Activated gamma-delta T cell treated with anti-CD3 and anti-CD28 coated beads, Interleukin-2, amount 50 U/mL, for 16 hours (primary cell): ENCODE results near the gene PICALM.
"Not testable (repeated sequence)": the region's sequence is repeated elsewhere in the genome, so short reads cannot be mapped to it uniquely, and the experiment has no call there.

Experiments
- DNase-seq: peaks from one replicate; pipeline ENCODE4 v3.0.0-alpha.2; 2020; ENCODE audit warnings: low read depth

PICALM gene

GRCh38 chr11:85974122-85974521, 94.8 kb downstream of the PICALM start:
- no peak for DNase-seq

DNA sequence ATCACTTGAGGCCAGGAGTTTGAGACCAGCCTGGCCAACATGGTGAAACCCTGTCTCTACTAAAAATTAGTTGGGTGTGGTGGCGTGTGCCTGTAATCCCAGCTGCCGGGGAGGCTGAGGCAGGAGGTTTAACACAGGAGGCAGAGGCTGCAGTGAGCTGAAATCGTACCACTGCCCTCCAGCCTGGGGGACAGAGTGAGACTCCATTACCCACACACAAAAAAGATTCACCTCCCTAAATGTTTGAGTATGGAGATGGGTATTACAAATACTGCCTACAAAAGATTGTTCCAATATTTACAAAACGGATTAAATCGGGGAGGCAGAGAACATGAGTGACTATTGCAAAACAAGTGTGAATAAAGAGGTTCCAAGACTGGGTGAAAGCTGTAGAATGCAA, 98.3 kb downstream of the PICALM start:
- DNase-seq, result no peak

GRCh38 chr11:85967457-85967856, 101.4 kb downstream of the PICALM start:
- DNase-seq, result no peak

GRCh38 chr11:85965202-85965601, 103.7 kb downstream of the PICALM start:
- DNase-seq, result no peak

DNA sequence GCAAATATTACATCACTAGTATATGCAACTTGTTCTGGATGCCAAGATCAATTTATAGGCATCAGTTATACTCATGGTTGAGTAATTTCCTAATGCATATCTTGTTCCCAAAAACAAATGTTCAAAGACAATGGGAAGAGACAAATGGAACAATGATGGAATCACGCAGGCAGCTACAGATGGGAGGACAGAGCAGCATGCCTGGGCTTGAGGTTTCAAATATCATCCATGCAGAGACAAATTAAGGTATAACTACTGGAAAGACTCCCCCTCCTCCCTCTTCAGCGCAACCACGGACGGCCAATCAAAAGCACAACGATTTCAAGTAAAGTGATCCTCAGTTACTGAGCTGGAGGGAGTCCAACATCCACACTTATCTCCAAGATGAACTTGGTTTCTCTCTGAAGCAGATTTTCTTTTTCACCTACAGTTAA, 106.9 kb downstream of the PICALM start:
- no peak for DNase-seq

GRCh38 chr11:85961130-85961529, 107.8 kb downstream of the PICALM start:
- DNase-seq, result no peak

- no peak for DNase-seq
Measured at GRCh38 chr11:85960678-85961077, 108.2 kb downstream of the PICALM start.

GRCh38 chr11:85955531-85955930, 113.4 kb downstream of the PICALM start:
- DNase-seq, result no peak

GRCh38 chr11:85953491-85954143, 115.3 kb downstream of the PICALM start:
- DNase-seq, result no peak

- not testable (repeated sequence) for DNase-seq
Measured at GRCh38 chr11:85952108-85952485, 116.8 kb downstream of the PICALM start.

GRCh38 chr11:85951428-85952107, 117.3 kb downstream of the PICALM start:
- DNase-seq, result no peak

GRCh38 chr11:85951049-85951405, 117.9 kb downstream of the PICALM start:
- DNase-seq, result no peak

DNA sequence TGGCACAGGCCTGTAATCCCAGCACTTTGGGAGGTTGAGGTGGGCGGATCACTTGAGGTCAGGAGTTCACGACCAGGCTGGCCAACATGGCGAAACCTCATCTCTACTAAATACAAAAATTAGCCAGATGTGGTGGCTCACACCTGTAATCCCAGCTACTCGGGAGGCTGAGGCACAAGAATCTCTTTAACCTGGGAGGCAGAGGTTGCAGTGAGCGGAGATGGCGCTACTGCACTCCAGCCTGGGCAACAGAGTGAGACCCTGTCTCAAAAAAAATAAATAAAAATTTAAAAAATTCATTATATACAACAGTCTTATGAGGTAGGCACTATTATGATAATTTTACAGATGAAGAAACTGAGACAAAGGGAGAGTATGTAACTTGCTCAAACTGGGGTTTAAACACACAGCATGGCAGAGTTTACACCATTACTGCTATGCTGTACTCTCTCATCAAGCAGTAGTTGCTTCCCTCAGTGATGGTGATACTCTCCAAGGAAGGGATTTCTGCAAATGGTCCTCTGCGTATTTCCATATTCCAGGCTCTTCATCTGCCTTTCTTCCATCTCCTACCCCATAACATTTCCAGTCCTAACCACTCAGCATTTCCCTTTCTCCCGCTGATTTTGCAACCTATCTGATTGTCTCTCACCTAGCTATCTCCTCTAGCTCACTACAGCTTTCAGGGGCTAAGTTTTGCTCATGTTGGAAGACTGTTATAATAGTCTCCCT, 118.4 kb downstream of the PICALM start:
- no peak for DNase-seq

DNA sequence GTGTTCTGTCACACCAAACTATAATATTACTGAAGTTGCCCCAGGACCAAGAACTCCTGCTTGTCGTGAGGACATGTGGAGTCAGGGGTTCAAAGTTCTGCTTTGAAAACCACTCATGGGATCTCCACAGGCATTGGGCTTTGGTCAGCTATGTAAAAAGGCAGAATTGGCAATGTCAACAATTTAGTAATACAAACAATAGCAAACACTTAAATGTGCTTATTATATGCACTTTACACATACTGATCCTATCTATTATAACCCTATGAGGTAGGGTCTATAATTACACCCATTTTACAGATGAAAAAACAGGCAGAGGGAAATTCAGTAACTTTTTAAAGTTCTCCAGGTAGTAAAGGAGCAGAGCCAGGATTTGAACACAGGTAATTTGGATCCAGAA, 119.1 kb downstream of the PICALM start:
- DNase-seq, result no peak

DNA sequence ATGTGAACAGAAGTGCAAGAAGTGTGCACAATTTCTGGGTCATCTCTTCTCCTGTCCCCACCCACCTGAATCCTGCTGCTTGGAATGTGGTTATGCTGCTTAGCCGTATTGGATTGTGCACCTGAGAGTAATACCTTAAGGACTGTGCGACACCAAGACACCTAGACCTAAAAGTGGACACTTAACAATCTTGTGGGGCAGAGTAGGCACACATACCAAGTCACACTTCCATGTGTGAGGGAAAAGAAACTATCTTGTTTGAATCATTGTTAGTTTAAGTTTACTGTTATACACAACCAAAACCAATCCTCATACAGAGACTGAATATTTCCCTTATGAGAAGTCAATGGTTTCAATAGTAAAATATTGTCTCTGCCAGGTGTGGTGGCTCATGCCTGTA, 120.0 kb downstream of the PICALM start:
- no peak for DNase-seq

DNA sequence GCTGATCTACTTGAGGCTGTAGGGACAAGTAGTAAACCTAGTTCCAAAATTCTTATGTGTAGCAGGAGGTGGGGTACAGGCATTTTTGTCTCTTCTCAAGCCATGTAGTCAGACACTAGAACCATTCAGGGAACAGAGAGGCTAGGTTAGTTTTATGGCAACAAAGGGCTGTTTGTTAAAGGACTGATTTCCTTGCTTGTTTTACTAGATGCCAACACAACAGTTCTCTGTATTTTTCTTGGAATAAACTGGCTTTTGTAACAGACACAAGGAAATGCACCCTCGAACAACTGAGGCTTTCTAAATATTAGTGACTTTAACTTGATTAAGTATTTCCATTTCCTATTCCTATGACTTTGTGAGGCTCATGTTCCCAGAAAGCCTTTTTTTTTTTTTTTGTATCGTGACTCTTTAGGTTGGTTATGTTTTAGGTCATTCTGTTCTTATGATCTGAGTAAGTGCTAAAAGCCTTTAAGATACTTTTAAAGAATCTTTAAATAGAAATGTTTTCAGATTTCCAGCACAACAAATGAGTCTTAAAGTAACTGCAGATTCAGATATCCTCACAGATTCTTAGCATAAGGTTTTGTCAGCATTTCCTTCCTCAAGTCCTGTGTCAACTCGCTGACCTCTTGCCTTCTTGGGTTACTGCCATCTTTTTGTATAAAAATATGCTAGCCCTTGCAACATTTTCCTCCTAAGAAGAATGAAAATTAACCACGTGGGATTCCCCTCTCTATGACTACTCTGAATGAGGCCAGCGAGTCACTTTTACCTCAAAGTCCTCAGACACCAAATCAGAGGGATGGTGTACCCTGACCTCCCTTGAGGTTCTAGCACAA, 121.2 kb downstream of the PICALM start:
- DNase-seq, result no peak

DNA sequence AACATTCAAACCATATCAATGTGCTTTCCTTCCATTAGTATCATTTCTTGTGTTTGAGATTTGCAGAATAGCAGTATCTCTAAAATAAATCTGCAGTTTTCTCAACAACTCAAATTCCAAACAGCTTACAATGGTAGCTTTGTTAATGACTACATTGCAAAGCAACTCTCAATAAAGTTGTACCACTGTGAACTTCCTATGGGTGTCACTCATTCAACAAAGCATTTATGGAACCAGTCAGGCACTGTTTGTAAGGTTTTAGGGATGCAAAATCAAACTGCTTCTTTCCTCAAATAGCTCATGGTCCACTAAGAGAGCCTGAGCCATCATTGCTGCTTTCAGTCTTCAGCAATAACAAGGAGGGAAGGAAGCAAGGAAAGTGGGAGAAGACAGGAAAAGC, 122.7 kb downstream of the PICALM start:
- DNase-seq, result no peak

DNA sequence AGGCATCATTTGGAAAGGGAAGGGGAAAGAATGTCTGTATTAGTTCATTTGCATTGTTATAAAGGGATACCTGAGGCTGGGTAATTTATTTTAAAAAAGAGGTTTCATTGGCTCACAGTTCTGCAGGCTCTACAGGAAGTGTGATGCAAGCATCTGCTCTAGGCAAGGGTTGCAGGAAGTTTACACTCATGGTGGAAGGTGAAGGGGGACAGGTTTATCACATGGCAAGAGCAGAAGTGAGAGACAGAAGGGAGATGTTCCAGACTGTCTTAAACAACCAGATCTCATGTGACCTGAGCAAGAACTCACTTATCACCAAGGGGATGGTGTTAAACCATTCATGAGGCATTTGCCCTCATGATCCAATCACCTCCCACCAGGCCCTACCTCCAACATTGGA, 123.1 kb downstream of the PICALM start:
- no peak for DNase-seq

DNA sequence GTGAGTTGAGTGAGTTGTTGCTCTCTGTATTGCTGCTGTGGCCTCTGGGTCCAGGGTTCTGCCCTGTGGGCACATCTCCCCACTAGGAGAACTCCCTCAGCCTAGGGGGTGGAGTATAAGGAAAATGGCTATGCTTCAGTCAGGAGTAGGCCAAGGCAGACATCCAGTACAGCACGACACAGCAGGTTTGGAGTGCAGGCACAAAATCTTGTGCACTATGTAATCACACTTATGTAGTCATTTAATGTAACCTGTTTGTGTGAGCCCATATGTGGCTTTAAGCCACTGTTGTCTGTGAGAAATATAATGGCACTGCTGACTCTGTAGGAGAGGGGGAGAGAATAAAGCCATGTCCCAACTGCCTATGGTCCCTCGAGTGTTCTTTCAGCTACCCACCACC, 123.6 kb downstream of the PICALM start:
- no peak for DNase-seq

GRCh38 chr11:85941380-85941973, 127.4 kb downstream of the PICALM start:
- DNase-seq, result no peak

DNA sequence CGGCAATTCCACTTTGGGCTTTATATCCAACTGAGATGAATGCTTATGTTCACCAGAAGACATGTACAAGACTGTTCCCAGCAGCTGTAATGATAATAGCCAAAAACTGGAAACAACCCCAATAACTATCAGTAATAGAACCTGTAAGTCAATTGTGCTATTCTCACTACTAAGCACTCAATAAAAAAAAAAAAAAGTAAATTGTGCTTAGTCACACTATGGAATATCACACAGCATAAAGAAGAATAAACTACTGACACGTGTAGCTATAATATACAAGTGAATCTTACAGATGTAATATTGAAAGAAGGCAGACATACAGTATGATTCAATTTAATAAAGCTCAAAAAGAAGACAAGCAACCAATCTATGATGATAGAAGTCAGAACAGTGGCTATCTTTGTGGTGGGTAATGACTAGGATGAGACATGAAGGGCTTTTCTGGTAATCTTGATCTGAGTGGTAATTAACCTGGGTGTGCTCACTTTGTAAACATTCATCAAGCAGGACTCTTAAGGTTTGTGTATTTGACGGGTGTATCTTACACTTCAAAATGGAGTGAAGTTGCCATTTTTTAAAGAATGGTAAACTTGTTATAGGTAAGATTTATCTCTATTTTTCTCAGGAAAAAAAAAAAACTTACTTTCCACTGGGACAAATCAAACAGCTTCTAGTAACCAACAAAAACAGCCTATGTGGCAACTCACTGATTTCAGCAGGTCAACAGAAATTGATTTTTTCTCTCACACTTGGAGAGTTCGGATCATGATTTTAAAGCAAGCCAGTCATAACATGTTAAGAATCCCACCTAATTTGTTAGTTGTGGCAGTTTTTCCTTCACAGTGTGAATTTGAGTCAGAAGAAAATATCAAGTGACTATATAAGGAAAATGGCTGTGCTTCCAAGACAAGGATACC, 129.5 kb downstream of the PICALM start:
- no peak for DNase-seq
